Activated CD4-positive, alpha-beta T cell treated with anti-CD3 and anti-CD28 coated beads, Interleukin-2, amount 50 U/mL, for 1 hour (primary cell): Measurements from ENCODE around the gene SLC45A3.
"Not testable (repeated sequence)": the region's sequence is repeated elsewhere in the genome, so short reads cannot be mapped to it uniquely, and the experiment has no call there.

Experiments
- DNase-seq: peaks from one replicate; pipeline ENCODE4 v3.0.0-alpha.2; 2020

Gene SLC45A3

GRCh38 chr1:205680073-205680851 lies at the start of gene SLC45A3:
TSS of gene SLC45A3 (minus strand) at chr1:205680509. CDS start at chr1:205664656, 15,853 bp downstream.
- DNase-seq = peak; percentile 37

GRCh38 chr1:205726619-205727125 lies 46.4 kb upstream of the SLC45A3 start:
- no peak for DNase-seq

- no peak for DNase-seq
Observed at GRCh38 chr1:205725514-205725913, 45.2 kb upstream of the SLC45A3 start.

- DNase-seq = not testable (repeated sequence)
Observed at GRCh38 chr1:205720740-205721139, 40.4 kb upstream of the SLC45A3 start.

- DNase-seq = no peak
Observed at GRCh38 chr1:205719762-205720161, 39.5 kb upstream of the SLC45A3 start.

- DNase-seq = no peak
Observed at GRCh38 chr1:205719015-205719414, 38.7 kb upstream of the SLC45A3 start.

- no peak for DNase-seq
Observed at GRCh38 chr1:205716371-205717132, 36.2 kb upstream of the SLC45A3 start.

- DNase-seq = no peak
Observed at GRCh38 chr1:205715628-205716027, 35.3 kb upstream of the SLC45A3 start.

- DNase-seq = no peak
Observed at GRCh38 chr1:205714906-205715246, 34.6 kb upstream of the SLC45A3 start.

GRCh38 chr1:205714190-205714905 lies 34.0 kb upstream of the SLC45A3 start:
- DNase-seq = no peak

GRCh38 chr1:205711105-205712048 lies 31.1 kb upstream of the SLC45A3 start:
- peak; percentile 55 for DNase-seq

- no peak for DNase-seq
Observed at GRCh38 chr1:205710201-205711062, 30.1 kb upstream of the SLC45A3 start.

GRCh38 chr1:205709640-205710039 lies 29.3 kb upstream of the SLC45A3 start:
- no peak for DNase-seq

GRCh38 chr1:205709059-205709398 lies 28.7 kb upstream of the SLC45A3 start:
- no peak for DNase-seq

- no peak for DNase-seq
Observed at GRCh38 chr1:205706601-205707502, 26.5 kb upstream of the SLC45A3 start.

GRCh38 chr1:205704903-205705302 lies 24.6 kb upstream of the SLC45A3 start:
- no peak for DNase-seq

- DNase-seq = no peak
Observed at GRCh38 chr1:205703072-205703471, 22.8 kb upstream of the SLC45A3 start.

- DNase-seq = no peak
Observed at GRCh38 chr1:205701891-205702290, 21.6 kb upstream of the SLC45A3 start.

- DNase-seq = no peak
Observed at GRCh38 chr1:205701420-205701819, 21.1 kb upstream of the SLC45A3 start.

- DNase-seq = no peak
Observed at GRCh38 chr1:205700865-205701401, 20.6 kb upstream of the SLC45A3 start.
